Stimulated activated effector memory CD8-positive, alpha-beta T cell treated with anti-CD3 and anti-CD28 coated beads, Interleukin-12 subunit alpha, Interleukin-12 subunit beta, amount 100 ng/mL, for 72 hours (primary cell): ENCODE results near the gene OR8H2.
"Not testable (repeated sequence)": the region's sequence is repeated elsewhere in the genome, so short reads cannot be mapped to it uniquely, and the experiment has no call there.

Source experiments
- ATAC-seq: fragments of 150-1000 bp; cut with Tn5 transposase; 2 replicates; pipeline ENCODE4 v1.10.0; 2021
- DNase-seq, 2 donors: peaks; one replicate each; pipeline ENCODE4 v3.0.0; 2021 to 2022; ENCODE audit warnings: low spot score in 2 of 2
- H3K27ac Mint-ChIP-seq: one replicate; pipeline ENCODE4 v1.8.0; 2022; ENCODE audit warnings: mild to moderate bottlenecking, mixed read lengths
- H3K36me3 Mint-ChIP-seq: one replicate; pipeline ENCODE4 v1.8.0; 2022; ENCODE audit warnings: mild to moderate bottlenecking, mixed read lengths
- H3K4me1 Mint-ChIP-seq: one replicate; pipeline ENCODE4 v1.8.0; 2022; ENCODE audit warnings: mixed read lengths
- H3K4me3 Mint-ChIP-seq: one replicate; pipeline ENCODE4 v1.8.0; 2022; ENCODE audit warnings: mild to moderate bottlenecking, mixed read lengths
- H3K9me3 Mint-ChIP-seq: one replicate; pipeline ENCODE4 v1.8.0; 2022; ENCODE audit warnings: mixed read lengths

OR8H2 gene

GRCh38 chr11:56103210-56103737, at the start of gene OR8H2:
Gene OR8H2, plus strand, starts transcription at chr11:56103687. Its CDS starts 1,356 bp downstream, at chr11:56105043.
- Mint-ChIP-seq H3K4me3 (no peak within 1 kb of the TSS), H3K27ac (no peak within 1 kb of the TSS), H3K4me1 (no peaks in the 10 kb centered on the region), H3K36me3 (no peaks in the 10 kb centered on the region), H3K9me3 (peaks cover 11% of the 10 kb centered on the region)
- ATAC-seq, result no peak
- no peak for DNase-seq

GRCh38 chr11:56056366-56056765, 47.1 kb upstream of the OR8H2 start:
- not testable (repeated sequence) for H3K4me3 Mint-ChIP-seq, DNase-seq, H3K27ac Mint-ChIP-seq, ATAC-seq, H3K4me1 Mint-ChIP-seq, H3K36me3 Mint-ChIP-seq
- peaks cover 35% of the 10 kb centered on the region for H3K9me3 Mint-ChIP-seq

- not testable (repeated sequence) for H3K4me3 Mint-ChIP-seq, H3K36me3 Mint-ChIP-seq, H3K4me1 Mint-ChIP-seq, DNase-seq, H3K27ac Mint-ChIP-seq, ATAC-seq
- peaks cover 29% of the 10 kb centered on the region for H3K9me3 Mint-ChIP-seq
These were observed 45.7 kb upstream of the OR8H2 start for GRCh38 chr11:56057661-56058237.

GRCh38 chr11:56058260-56058780, 45.2 kb upstream of the OR8H2 start:
- not testable (repeated sequence) for DNase-seq
- peaks cover 29% of the 10 kb centered on the region for H3K9me3 Mint-ChIP-seq

GRCh38 chr11:56066980-56067379, 36.5 kb upstream of the OR8H2 start:
- H3K36me3 Mint-ChIP-seq, result no peaks in the 10 kb centered on the region
- H3K27ac Mint-ChIP-seq, result no peak overlapping the region
- DNase-seq (no peak), ATAC-seq (no peak)
- no peak overlapping the region for H3K4me3 Mint-ChIP-seq
- no peaks in the 10 kb centered on the region for H3K4me1 Mint-ChIP-seq
- H3K9me3 Mint-ChIP-seq, result peaks cover 18% of the 10 kb centered on the region

More at GRCh38 chr11:56058260-56058780, 45.2 kb upstream of the OR8H2 start:
- not testable (repeated sequence) for ATAC-seq, H3K4me3 Mint-ChIP-seq, H3K4me1 Mint-ChIP-seq, H3K36me3 Mint-ChIP-seq, H3K27ac Mint-ChIP-seq

- Mint-ChIP-seq H3K4me3 (no peak overlapping the region), H3K9me3 (peaks cover 23% of the 10 kb centered on the region), H3K4me1 (no peaks in the 10 kb centered on the region), H3K36me3 (no peaks in the 10 kb centered on the region), H3K27ac (no peak overlapping the region)
- DNase-seq (no peak), ATAC-seq (no peak)
These were observed 13.8 kb upstream of the OR8H2 start for GRCh38 chr11:56089697-56090096.

- no peaks in the 10 kb centered on the region for H3K36me3 Mint-ChIP-seq
- no peak within 1 kb of the TSS for H3K4me3 Mint-ChIP-seq
- no peak within 1 kb of the TSS for H3K27ac Mint-ChIP-seq
- no peak for ATAC-seq
- no peak for DNase-seq
- H3K4me1 Mint-ChIP-seq, result no peaks in the 10 kb centered on the region
- peaks cover 26% of the 10 kb centered on the region for H3K9me3 Mint-ChIP-seq
These were observed 10.5 kb upstream of the OR8H2 start, which contains the start of gene OR8I2 for GRCh38 chr11:56093008-56093407. Gene OR8I2, plus strand, starts transcription at chr11:56093308. Its CDS starts 0 bp downstream, at chr11:56093308.

GRCh38 chr11:56122073-56122472, 18.6 kb downstream of the OR8H2 start, which contains the start of gene OR8H3:
Gene OR8H3, plus strand, starts transcription at chr11:56122373. Its CDS starts 0 bp downstream, at chr11:56122373.
- Mint-ChIP-seq H3K36me3 (no peaks in the 10 kb centered on the region), H3K9me3 (peaks cover 16% of the 10 kb centered on the region), H3K4me1 (no peaks in the 10 kb centered on the region), H3K27ac (no peak within 1 kb of the TSS), H3K4me3 (no peak within 1 kb of the TSS)
- DNase-seq (no peak), ATAC-seq (no peak)

- Mint-ChIP-seq H3K27ac (no peak within 1 kb of the TSS), H3K4me3 (no peak within 1 kb of the TSS), H3K4me1 (no peaks in the 10 kb centered on the region), H3K9me3 (peaks cover 22% of the 10 kb centered on the region), H3K36me3 (no peaks in the 10 kb centered on the region)
- DNase-seq (no peak), ATAC-seq (no peak)
These were observed 36.7 kb downstream of the OR8H2 start, which contains the start of gene OR8J3 for GRCh38 chr11:56140151-56140661. Gene OR8J3, minus strand, starts transcription at chr11:56140201. Its CDS starts 2,483 bp downstream, at chr11:56137718.

GRCh38 chr11:56143681-56144080, 40.2 kb downstream of the OR8H2 start:
- not testable (repeated sequence) for DNase-seq, H3K4me3 Mint-ChIP-seq, H3K27ac Mint-ChIP-seq, H3K4me1 Mint-ChIP-seq, ATAC-seq, H3K36me3 Mint-ChIP-seq
- peaks cover 13% of the 10 kb centered on the region for H3K9me3 Mint-ChIP-seq

GRCh38 chr11:56151376-56151775, 47.9 kb downstream of the OR8H2 start:
- peaks cover 38% of the 10 kb centered on the region for H3K9me3 Mint-ChIP-seq

GRCh38 chr11:56152333-56152732, 48.8 kb downstream of the OR8H2 start:
- H3K27ac Mint-ChIP-seq, result no peak overlapping the region
- no peak overlapping the region for H3K4me3 Mint-ChIP-seq
- ATAC-seq (no peak), DNase-seq (no peak)
- H3K9me3 Mint-ChIP-seq, result peaks cover 43% of the 10 kb centered on the region
- H3K36me3 Mint-ChIP-seq, result no peaks in the 10 kb centered on the region
- no peaks in the 10 kb centered on the region for H3K4me1 Mint-ChIP-seq

More at GRCh38 chr11:56151376-56151775, 47.9 kb downstream of the OR8H2 start:
- Mint-ChIP-seq H3K4me1 (no peaks in the 10 kb centered on the region), H3K36me3 (no peaks in the 10 kb centered on the region), H3K27ac (no peak overlapping the region), H3K4me3 (no peak overlapping the region)
- DNase-seq (no peak), ATAC-seq (no peak)
